H9 (cell line): ENCODE measurements around the gene RUNX2. TPM values are rescaled to one million over a fixed set of nuclear protein-coding genes. Genes with fewer than 3 reads are reported as not detected.

ENCODE experiments used
- DNase-seq: peaks from one replicate; pipeline ENCODE4 v3.0.0-alpha.2; 2017
- H2AFZ ChIP-seq: one replicate; pipeline ENCODE4 v1.6.1; 2013; ENCODE audit warnings: mild to moderate bottlenecking, low read length, control low read depth, moderate library complexity
- H2AK5ac ChIP-seq: 2 replicates; pipeline ENCODE4 v1.6.1; 2013; ENCODE audit warnings: low read length, control low read depth, mixed read lengths; ENCODE audit not compliant: insufficient read length
- H2BK120ac ChIP-seq: one replicate; pipeline ENCODE4 v1.6.1; 2013; ENCODE audit warnings: low read depth, mild to moderate bottlenecking, low read length, control low read depth, inconsistent platforms; ENCODE audit not compliant: poor library complexity, severe bottlenecking
- H2BK12ac ChIP-seq: 2 replicates; pipeline ENCODE4 v1.6.1; 2013; ENCODE audit warnings: low read length, control low read depth, mixed read lengths, low read depth; ENCODE audit not compliant: insufficient read length
- H2BK15ac ChIP-seq: 2 replicates; pipeline ENCODE4 v1.6.1; 2013; ENCODE audit warnings: low read depth, low read length, control low read depth
- H2BK20ac ChIP-seq: one replicate; pipeline ENCODE4 v1.6.1; 2013; ENCODE audit warnings: low read depth, mild to moderate bottlenecking, low read length, control low read depth, inconsistent platforms; ENCODE audit not compliant: poor library complexity, severe bottlenecking
- H2BK5ac ChIP-seq: 2 replicates; pipeline ENCODE4 v1.6.1; 2013; ENCODE audit warnings: low read length, control low read depth, mixed read lengths; ENCODE audit not compliant: insufficient read length
- H3K14ac ChIP-seq: 2 replicates; pipeline ENCODE4 v1.6.1; 2013; ENCODE audit warnings: low read length, control low read depth; ENCODE audit not compliant: insufficient read depth
- H3K18ac ChIP-seq: 2 replicates; pipeline ENCODE4 v1.6.1; 2013; ENCODE audit warnings: low read depth, mild to moderate bottlenecking, mixed read lengths, low read length, control low read depth; ENCODE audit not compliant: insufficient read length
- H3K23ac ChIP-seq: 2 replicates; pipeline ENCODE4 v1.6.1; 2013; ENCODE audit warnings: low read length, control low read depth, mixed read lengths, low read depth; ENCODE audit not compliant: insufficient read length
- H3K23me2 ChIP-seq: 2 replicates; pipeline ENCODE4 v1.6.1; 2013; ENCODE audit warnings: low read depth, mild to moderate bottlenecking, mixed read lengths, low read length, control low read depth; ENCODE audit not compliant: insufficient read length, poor library complexity, severe bottlenecking
- H3K27ac ChIP-seq: 2 replicates; pipeline ENCODE4 v1.5.1; 2013; ENCODE audit warnings: low read length, control low read depth, mixed read lengths, low read depth; ENCODE audit not compliant: insufficient read length
- H3K27me3 ChIP-seq: 2 replicates; pipeline ENCODE4 v1.6.1; 2013; ENCODE audit warnings: low read length, control low read depth, inconsistent platforms; ENCODE audit not compliant: insufficient read depth
- H3K4ac ChIP-seq: 2 replicates; pipeline ENCODE4 v1.6.1; 2013; ENCODE audit warnings: low read depth, mild to moderate bottlenecking, control low read depth, inconsistent platforms, low read length, moderate library complexity
- H3K4me1 ChIP-seq: 2 replicates; pipeline ENCODE4 v1.6.1; 2013; ENCODE audit warnings: low read length, control low read depth, inconsistent platforms; ENCODE audit not compliant: insufficient read depth
- H3K4me2 ChIP-seq: 2 replicates; pipeline ENCODE4 v1.6.1; 2013; ENCODE audit warnings: low read length, control low read depth, mixed read lengths; ENCODE audit not compliant: insufficient read length, insufficient read depth
- H3K56ac ChIP-seq: 2 replicates; pipeline ENCODE4 v1.6.1; 2013; ENCODE audit warnings: low read depth, mild to moderate bottlenecking, mixed read lengths, low read length, control low read depth; ENCODE audit not compliant: insufficient read length
- H3K79me1 ChIP-seq: 2 replicates; pipeline ENCODE4 v1.6.1; 2013; ENCODE audit warnings: low read depth, mild to moderate bottlenecking, moderate library complexity, low read length, control low read depth, inconsistent platforms; ENCODE audit not compliant: insufficient read depth, poor library complexity, severe bottlenecking
- H3K79me2 ChIP-seq: 2 replicates; pipeline ENCODE4 v1.6.1; 2013; ENCODE audit warnings: low read length, control low read depth, inconsistent platforms; ENCODE audit not compliant: insufficient read depth
- H3K9ac ChIP-seq: 2 replicates; pipeline ENCODE4 v1.6.1; 2013; ENCODE audit warnings: low read length, control low read depth, mixed read lengths; ENCODE audit not compliant: insufficient read length; ENCODE audit errors: extremely low read depth
- H3K9me3 ChIP-seq: one replicate; pipeline ENCODE4 v1.6.1; 2013; ENCODE audit warnings: low read depth, low read length, inconsistent platforms; ENCODE audit not compliant: control insufficient read depth
- H3T11ph ChIP-seq: one replicate; pipeline ENCODE4 v1.6.1; 2013; ENCODE audit warnings: mild to moderate bottlenecking, low read length, control low read depth, inconsistent platforms
- H4K20me1 ChIP-seq: one replicate; pipeline ENCODE4 v1.6.1; 2013; ENCODE audit not compliant: control insufficient read depth, insufficient read length, insufficient read depth
- H4K5ac ChIP-seq: 2 replicates; pipeline ENCODE4 v1.6.1; 2013; ENCODE audit warnings: low read depth, mild to moderate bottlenecking, mixed read lengths, low read length, control low read depth; ENCODE audit not compliant: insufficient read length
- H4K8ac ChIP-seq: replicated peaks from 2 replicates; pipeline ENCODE4 v1.6.1; 2013; ENCODE audit warnings: low read length, control low read depth, mixed read lengths, low read depth; ENCODE audit not compliant: insufficient read length
- H4K91ac ChIP-seq: 2 replicates; pipeline ENCODE4 v1.6.1; 2013; ENCODE audit warnings: low read depth, mild to moderate bottlenecking, moderate library complexity, mixed read lengths, low read length, control low read depth; ENCODE audit not compliant: insufficient read length
- H3K27ac Mint-ChIP-seq, 3 experiments: 2 replicates in 2 of 3; 3 replicates in 1 of 3; pipeline ENCODE4 v1.8.0; 2020 to 2021; ENCODE audit warnings: mixed read lengths in 3 of 3, mild to moderate bottlenecking in 1 of 3, moderate library complexity in 1 of 3
- H3K27me3 Mint-ChIP-seq: 2 replicates; pipeline ENCODE4 v1.8.0; 2021; ENCODE audit warnings: low read depth, mild to moderate bottlenecking, moderate library complexity, mixed read lengths
- H3K36me3 Mint-ChIP-seq, 3 experiments: 2 replicates in 2 of 3; 3 replicates in 1 of 3; pipeline ENCODE4 v1.8.0; 2020 to 2021; ENCODE audit warnings: low read depth in 3 of 3, mixed read lengths in 3 of 3; ENCODE audit not compliant: insufficient read depth in 1 of 3
- H3K4me1 Mint-ChIP-seq, 2 experiments: 2 replicates each; pipeline ENCODE4 v1.8.0; 2020; ENCODE audit warnings: mixed read lengths in 2 of 2
- H3K4me3 Mint-ChIP-seq, 2 experiments: 2 replicates in 1 of 2; 3 replicates in 1 of 2; pipeline ENCODE4 v1.8.0; 2020 to 2021; ENCODE audit warnings: mild to moderate bottlenecking in 2 of 2, mixed read lengths in 2 of 2, moderate library complexity in 1 of 2
- H3K9me3 Mint-ChIP-seq, 2 experiments: 2 replicates in 1 of 2; 3 replicates in 1 of 2; pipeline ENCODE4 v1.8.0; 2020; ENCODE audit warnings: mild to moderate bottlenecking in 2 of 2, mixed read lengths in 2 of 2, moderate library complexity in 1 of 2
- CTCF ChIP-seq: fragments of 200-600 bp; sonication (generic); conservative IDR thresholded peaks from 3 replicates; pipeline ENCODE4 v1.8.0; 2021; ENCODE audit warnings: antibody characterized with exemption, mild to moderate bottlenecking
- WGBS: extraction: QIAGEN DNeasy Blood & Tissue Kit; methylation state at CpG from one replicate; pipeline ENCODE4 v1.1.7; 2013; ENCODE audit warnings: missing lambda C conversion rate, low lambda C conversion rate, mixed read lengths; ENCODE audit not compliant: insufficient read length; ENCODE audit errors: extremely low coverage; 5-methylcytosine and 5-hydroxymethylcytosine counted together
- total RNA-seq: library from RNA; stranded (reverse); gene quantifications from 2 replicates; pipeline ENCODE4 v1.2.1, GENCODE V29; 2021

RUNX2 gene
- total RNA-seq, 1 experiment from 2014 or later = 0.15 TPM

- no CpG with 5 or more reads among the region's 2 CpGs for WGBS
- H3K56ac ChIP-seq = no peak overlapping the region
- peaks cover 0 to 7% of the 10 kb centered on the region in 2 experiments; a peak in 2 of 4 replicates for H3K4me1 Mint-ChIP-seq
- no peak overlapping the region for H3K18ac ChIP-seq
- H4K8ac ChIP-seq = no peak overlapping the region
- H4K91ac ChIP-seq = no peak overlapping the region
- no peaks in the 10 kb centered on the region for H3K79me2 ChIP-seq
- no peak overlapping the region for H2BK20ac ChIP-seq
- no peak overlapping the region for H3K27ac Mint-ChIP-seq
- no peak overlapping the region for H3K4ac ChIP-seq
- H2BK12ac ChIP-seq = no peak overlapping the region
- H3K79me1 ChIP-seq = no peaks in the 10 kb centered on the region
- no peak overlapping the region for H3K14ac ChIP-seq
- no peaks in the 10 kb centered on the region for H3K27me3 ChIP-seq
- no peak overlapping the region for H2BK5ac ChIP-seq
- H3K23ac ChIP-seq = no peak overlapping the region
- peaks cover 2% of the 10 kb centered on the region for H3K27me3 Mint-ChIP-seq
- H2BK120ac ChIP-seq = no peak overlapping the region
- no peak overlapping the region for H4K5ac ChIP-seq
- H3K4me1 ChIP-seq = no peaks in the 10 kb centered on the region
- DNase-seq = no peak
- no peak overlapping the region for H3K4me3 Mint-ChIP-seq
- H2AK5ac ChIP-seq = no peak overlapping the region
- H3K4me2 ChIP-seq = no peak overlapping the region
- H3K27ac ChIP-seq = no peak overlapping the region
- H3T11ph ChIP-seq = no peak overlapping the region
- no peak overlapping the region for H2AFZ ChIP-seq
- H3K9me3 ChIP-seq = no peaks in the 10 kb centered on the region
- H2BK15ac ChIP-seq = no peak overlapping the region
- no peaks in the 10 kb centered on the region for H3K23me2 ChIP-seq
- no peaks in the 10 kb centered on the region for H4K20me1 ChIP-seq
- no peaks in the 10 kb centered on the region for H3K9me3 Mint-ChIP-seq
- no peak for TF ChIP-seq CTCF
- no peaks in the 10 kb centered on the region for H3K36me3 Mint-ChIP-seq
- H3K9ac ChIP-seq = no peak overlapping the region
These were observed 302.2 kb downstream of the RUNX2 start for GRCh38 chr6:45630314-45630713.
